ENCODE results near the gene ENDOD1.

ENDOD1 gene

DNA sequence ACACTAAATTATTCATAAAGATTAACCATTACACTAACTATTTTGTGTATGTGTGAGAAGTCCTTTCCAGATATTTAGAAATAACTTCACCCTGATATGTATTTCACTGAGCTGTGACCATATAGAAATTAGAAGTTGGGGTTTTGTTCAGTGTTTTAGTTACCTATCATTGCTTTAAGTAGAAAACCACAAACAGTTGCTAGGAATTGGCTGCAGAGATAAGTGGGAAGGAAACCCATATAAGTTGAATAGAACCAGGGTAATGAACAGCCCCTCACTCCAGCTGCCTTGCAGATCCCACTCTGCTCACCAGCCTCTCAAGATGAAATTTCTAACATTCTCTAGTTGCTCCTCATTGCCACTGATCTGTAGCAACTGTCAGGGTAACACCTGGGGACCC is 12.7 kb upstream of the ENDOD1 start:
- DNase-seq (ENCODE audit: low spot score), result no peak

DNA sequence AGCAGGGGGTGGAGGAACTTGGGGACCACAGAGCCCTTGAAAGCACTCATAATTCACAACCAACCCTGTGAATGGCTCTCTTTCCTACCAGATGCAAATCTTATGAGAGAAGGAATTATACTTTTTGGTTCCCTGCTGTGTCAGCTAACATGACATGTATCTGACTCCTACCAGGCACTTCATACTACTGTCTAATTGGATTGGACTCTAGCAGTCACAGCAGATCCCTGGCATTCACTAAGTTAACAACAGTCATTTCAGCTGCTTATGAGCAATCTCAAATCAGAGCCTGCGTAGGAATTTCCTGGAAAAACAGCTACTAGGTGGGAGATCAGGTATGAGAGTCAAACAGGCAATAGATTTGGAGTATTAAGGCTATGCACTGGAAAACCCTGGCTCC is 11.1 kb upstream of the ENDOD1 start:
- peak; percentile 76 for DNase-seq (ENCODE audit: low spot score)

DNA sequence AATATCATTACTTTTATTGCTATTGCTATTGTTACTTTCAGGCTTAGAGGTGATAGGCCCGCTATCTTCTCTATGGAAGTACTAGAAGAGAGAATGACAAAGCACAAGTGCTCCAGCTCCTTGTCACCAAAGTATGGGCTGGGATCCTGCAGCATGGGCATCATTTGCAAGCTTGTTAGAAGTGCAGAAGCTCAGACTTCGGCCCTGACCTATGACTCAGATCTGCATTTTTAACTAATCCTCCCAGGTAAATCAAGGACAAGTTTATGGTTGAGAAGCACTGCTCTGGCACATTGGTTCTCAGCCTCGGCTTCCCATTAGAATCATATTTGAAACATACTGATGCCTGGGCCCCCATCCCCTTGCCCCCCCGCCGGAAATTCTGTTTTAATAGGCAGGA is 8.6 kb upstream of the ENDOD1 start:
- DNase-seq (ENCODE audit: low spot score), result no peak

DNA sequence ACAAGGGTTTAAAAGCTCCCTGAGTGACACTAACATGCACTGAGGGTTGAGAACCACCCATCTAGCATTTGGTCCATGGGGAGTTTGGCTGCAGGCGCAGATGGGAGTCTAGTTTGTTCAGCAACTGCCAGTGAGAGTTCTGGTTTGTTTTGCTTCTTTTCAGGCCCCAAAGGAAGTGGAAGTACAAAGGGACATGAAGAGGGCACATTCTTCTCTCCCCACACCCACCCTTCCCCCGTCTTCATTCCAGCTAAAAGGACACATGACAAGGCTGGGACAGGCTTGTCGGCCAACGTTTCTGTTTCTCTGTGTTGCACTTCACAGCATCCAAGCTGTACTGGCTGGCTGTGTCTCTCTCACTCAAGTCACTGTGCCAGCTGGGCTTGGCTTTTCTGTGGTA is 8.2 kb upstream of the ENDOD1 start:
- no peak for DNase-seq (ENCODE audit: low spot score)

DNA sequence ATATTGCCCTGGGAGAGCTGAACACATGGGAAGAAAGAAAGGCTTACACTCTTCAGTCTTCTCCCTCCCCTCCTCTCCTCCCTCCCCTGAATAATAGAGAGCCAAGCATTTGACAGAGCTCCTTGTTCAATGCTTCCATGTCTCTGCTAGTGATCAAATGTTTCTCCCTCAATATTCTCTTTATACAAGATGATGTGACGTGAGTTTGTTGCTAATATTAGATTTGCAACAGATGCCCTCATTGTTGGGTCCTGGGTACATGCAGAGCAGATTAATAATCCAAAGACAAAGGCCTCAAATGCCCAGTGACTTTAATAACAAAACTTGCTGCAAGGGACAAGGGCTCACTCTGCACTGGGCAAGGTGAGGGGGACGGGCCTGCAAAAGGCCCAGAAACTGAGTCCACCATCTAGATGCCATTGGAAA is 7.1 kb upstream of the ENDOD1 start:
- DNase-seq (ENCODE audit: low spot score), result no peak

DNA sequence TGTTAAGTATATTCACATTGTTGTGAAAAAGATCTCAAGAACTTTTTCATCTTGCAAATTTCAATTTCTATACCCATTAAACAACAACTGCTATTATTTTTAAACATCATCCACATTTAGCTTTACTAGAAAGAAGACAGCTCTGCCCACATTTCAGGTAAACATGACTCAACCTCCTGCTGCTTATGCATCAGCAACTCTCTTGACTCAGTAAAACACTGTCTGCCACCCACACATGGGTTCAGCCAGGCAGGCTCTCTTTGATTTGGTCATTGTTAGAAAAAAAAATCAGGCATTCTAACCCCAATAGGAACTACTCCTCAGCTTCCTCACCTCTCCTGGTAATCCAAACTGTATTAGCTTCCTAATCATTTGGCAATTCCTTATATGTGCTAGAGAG is 5.1 kb upstream of the ENDOD1 start:
- DNase-seq (ENCODE audit: low spot score), result peak; percentile 60

GRCh38 chr11:95085117-95085816 is 4.4 kb upstream of the ENDOD1 start:
- no peak for DNase-seq (ENCODE audit: low spot score)

DNA sequence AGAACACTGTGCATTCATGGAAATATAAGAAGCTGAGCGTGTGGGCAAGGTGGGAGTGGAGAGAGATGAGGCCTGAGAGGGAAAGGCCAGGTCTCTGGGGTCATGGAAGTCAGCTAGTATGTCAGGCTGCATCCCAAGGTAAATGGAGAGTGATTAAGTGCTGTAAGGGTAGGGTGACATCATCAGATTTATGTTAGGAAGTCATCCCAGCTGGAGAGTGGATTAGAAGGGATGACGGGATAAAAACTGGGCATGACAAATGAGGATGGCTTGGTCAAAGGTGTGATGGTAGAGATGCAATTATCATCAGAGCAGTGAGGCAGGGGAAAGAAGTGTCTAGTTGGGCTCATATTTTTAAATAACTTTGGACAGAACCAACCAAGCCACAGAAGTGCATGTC is 3.5 kb upstream of the ENDOD1 start:
- no peak for DNase-seq (ENCODE audit: low spot score)

- no peak for DNase-seq (ENCODE audit: low spot score)
Measured at GRCh38 chr11:95086836-95087570, 2.6 kb upstream of the ENDOD1 start.

GRCh38 chr11:95088946-95089619 is 563 bp upstream of the ENDOD1 start:
- DNase-seq (ENCODE audit: low spot score), result no peak

- DNase-seq (ENCODE audit: low spot score), result no peak
Measured at GRCh38 chr11:95091663-95092180, 2.1 kb downstream of the ENDOD1 start.

DNA sequence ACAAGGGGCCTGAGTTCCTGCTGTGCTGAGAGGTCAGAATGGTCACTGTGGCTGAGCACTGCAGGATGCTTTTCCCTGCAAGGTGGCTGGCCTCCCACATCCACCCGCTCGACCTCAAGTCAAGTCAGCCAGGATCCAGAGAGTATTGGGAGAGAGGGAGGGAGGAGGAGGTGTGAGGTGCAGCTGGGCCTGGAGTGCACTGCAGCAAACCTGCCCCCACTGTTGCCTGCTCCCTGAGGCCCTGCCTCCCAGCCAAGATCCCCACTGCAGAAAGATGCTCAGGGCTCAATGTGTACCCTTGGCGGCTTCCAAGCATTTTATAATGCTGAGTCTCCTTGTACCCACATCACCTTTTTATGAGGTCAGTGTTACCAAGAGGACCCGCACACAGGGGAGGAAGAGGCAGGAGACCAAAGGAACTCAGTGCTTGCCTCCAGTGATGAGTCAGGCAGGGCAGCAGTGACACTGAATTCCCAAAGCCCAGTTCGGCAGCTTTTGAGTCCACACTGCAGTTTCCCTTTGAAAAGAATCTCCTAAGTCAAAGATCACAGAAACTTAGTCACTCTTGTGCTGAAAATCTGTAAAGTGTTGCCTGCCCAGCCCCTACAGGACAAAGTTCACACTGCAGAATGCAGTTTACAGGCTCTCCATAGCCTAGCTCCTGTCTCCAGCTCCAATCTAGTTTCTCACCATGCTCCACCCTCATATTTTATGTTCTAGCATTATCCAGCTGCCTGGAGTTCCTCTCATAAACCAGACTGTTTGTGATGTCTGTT is 3.1 kb downstream of the ENDOD1 start:
- peak; percentile 57 for DNase-seq (ENCODE audit: low spot score)

DNA sequence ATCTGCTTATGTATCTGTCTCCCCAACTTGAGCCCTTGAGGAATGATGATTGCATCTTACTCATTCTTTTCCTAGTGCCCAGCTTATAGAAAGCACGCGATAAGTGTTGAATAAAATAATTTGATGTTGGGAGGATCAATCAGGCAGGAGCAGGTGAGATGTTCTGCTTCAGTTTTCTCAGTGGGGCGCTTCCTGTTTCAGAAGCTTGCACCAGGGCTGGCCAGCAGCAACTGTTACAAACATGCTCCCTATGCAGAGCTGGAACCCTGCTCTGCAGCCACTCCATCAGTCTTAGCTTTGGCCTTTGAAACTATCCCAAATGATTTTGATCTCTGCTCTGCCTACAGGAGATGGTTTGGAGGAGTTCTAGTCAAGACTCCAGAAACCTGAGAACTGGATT is 3.9 kb downstream of the ENDOD1 start:
- DNase-seq (ENCODE audit: low spot score), result no peak

- no peak for DNase-seq (ENCODE audit: low spot score)
Measured at GRCh38 chr11:95095858-95096587, 6.4 kb downstream of the ENDOD1 start.

DNA sequence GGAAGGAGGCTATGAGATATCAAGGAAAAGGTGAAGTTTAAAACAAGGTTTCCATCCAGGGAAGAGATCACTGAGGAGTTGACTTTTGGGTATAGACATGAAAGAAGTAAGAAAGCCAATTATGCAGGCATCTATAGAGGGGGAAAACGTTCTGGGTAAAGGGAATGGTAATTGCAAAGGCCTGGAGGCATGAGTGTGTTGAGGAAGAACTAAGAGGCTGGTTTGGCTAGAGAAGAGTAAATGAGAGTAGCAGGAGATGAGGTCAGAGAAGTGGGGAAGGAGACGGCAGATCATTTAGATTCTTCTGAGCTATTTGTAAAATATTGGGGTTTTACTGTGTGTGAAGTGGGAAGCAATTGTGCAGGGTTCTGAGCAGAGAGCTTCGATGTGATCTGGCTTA is 7.6 kb downstream of the ENDOD1 start:
- DNase-seq (ENCODE audit: low spot score), result no peak

- DNase-seq (ENCODE audit: low spot score), result no peak
Measured at GRCh38 chr11:95098826-95099225, 9.2 kb downstream of the ENDOD1 start.

DNA sequence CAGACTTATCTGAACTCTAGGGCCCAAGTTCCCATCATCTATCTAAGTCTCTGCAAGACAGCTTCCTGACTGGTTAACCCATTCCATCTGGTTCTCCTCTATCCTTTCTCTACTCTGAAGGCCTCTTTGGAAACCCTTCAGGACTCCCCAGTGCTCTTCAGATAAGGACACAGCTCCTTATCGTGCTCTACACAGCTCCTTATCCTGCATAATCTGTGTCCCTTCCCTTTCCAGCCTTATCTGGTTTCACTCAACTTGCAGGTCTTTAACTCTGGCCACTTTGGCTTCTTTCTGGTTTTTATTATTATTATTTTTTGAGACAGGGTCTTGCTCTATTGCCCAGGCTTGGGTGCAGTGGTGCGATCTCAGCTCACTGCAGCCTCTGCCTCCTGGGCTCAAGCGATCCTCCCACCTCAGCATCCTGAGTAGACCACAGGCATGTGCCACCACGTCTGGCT is 10.6 kb downstream of the ENDOD1 start:
- no peak for DNase-seq (ENCODE audit: low spot score)

DNA sequence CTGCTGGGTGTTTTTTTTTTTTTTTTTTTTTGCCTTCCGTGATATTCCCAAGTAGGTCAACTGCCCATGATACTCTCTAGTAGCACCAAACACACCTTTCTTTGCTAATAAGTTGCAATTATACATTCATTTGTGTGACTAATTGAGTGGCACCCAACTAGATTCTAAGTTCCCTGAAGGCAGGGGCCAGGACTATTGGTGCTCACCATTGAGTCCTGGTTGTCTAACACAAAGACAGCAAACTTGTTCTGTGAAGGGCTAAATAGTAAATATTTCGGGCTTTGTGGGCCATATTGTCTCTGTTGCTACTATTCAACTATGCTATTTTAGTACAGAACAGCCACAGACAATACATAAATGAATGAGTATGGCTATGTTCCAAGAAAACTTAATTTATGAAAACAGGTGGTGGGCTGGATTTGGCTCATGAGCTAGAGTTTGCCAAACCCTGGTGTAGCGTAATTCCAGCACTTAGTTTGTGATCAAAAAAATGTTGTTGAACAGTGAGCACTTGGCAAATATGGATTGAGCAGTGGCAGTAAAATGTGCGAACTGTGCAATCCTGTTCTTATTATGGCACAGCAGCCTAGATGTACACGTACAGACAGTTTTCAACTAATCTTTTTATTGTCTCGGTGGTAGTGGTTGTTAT is 11.3 kb downstream of the ENDOD1 start:
- no peak for DNase-seq (ENCODE audit: low spot score)

DNA sequence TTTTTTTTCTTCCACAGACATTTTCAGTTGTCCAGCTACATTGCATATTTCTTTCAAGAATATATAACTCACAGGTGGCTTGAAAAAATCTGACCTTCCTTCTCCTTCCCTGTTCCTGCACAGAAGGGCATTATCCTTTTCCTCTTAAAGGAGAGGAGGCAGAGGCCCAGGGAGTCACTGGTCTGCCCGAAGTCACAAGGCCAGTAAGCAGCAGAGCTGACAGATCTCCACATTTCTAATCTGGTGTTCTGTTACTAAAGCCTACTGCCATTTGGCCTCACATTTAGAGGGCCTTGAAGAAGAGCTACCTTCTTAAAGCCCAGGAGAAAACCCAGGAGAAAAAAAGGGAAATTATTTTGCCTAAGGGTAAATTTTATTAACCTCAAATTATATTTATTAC is 12.3 kb downstream of the ENDOD1 start:
- DNase-seq (ENCODE audit: low spot score), result no peak

DNA sequence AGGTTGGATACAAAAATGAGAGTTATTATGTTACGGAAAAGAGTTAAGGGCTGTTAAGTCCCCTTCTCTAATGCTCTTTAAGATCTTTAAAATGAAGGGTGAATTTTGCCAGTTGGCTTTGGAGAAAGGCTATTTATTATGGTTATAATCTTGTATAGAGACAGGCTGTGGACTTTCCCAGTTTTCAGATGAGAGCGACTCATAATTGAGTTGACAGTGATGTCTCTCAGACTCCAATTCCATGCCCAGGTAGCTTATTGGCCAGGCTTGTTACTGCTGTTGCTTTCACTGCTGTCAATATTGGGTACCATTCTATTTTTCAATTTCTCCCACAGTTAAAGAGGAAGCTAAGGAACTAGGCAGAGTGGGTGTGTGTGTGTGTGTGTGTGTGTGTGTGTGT is 13.1 kb downstream of the ENDOD1 start:
- DNase-seq (ENCODE audit: low spot score), result no peak

- no peak for DNase-seq (ENCODE audit: low spot score)
Measured at GRCh38 chr11:95103701-95104100, 14.1 kb downstream of the ENDOD1 start.

Measured in RKO (cell line).